IPS-11a (cell line): ENCODE data around the gene SLC16A1.
"Not testable (repeated sequence)": the region's sequence is repeated elsewhere in the genome, so short reads cannot be mapped to it uniquely, and the experiment has no call there.

Experiments
- H3K4me3 ChIP-seq: one replicate; pipeline ENCODE4 v1.5.1; 2013; ENCODE audit warnings: low read depth, low read length, control low read depth

SLC16A1 gene

DNA sequence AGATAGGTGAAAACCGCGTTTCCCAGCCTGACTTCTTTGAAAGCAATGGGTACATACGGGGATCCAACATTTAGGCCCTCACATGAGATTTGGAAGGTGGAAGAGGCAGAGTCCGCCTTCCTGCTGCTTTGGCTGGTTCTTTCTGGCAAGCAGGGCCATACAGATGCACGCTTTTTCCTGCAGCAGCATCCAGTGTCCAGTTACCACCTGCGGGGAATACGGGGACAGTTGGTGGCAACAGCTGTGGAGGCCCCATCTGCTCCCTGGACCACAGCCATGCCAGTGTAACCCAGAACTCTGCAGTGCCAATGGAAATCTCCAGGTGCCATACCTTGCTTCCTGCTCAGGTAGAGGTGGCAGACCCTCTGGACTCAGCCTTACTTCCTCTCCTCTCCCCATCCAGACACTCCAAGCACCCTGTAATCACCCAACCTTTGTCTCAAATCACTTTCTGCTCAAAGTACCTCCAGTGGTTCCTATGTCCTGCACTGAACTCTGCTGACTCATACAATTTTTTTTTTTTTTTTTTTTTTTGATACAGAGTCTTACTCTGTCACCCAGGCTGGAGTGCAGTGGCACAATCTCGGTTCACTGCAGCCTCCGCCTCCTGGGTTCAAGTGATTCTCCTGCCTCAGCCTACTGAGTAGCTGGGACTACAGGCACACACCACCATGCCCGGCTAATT lies 68.3 kb downstream of the SLC16A1 start:
- H3K4me3 ChIP-seq = no peak overlapping the region

DNA sequence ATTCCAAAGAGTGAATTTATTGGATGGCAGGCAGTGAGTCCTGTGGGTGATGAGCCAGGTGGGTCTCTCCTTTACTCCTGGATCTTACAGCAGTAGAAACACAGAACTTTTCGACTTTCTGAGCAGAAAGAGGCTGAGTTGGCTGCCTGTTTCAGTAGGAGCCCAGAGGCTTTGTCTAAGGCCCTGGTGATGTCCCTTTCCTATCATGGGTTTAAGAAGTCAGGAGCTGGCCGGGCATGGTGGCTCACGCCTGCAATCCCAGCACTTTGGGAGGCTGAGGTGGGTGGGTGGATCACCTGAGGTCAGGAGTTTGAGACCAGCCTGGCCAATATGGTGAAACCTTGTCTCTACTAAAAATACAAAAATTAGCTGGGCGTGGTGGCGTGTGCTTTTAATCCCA lies 71.0 kb downstream of the SLC16A1 start:
- H3K4me3 ChIP-seq = not testable (repeated sequence)

DNA sequence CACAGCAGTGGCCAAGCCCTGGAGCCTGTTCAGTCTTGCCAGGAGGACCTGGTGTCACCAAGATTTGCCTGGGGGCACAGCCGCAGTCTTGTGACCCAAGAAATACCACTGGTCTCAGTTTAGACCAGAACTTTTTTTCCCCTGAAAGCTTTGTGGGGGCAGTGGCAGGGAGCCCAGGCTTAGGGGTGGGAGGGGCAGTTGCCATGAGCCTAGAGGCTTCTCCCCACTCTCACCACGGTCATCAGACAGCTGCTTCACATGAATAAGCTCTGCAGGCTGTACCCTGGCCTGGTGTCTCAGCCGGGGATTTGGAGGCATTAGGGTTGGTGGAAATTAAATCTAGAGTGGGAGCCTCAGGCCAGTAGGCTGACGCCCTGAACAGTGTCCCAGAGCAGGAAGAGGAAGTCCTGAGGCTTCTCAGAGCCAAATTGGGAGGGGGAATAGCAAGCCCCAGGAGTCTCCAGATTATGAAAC lies 73.7 kb downstream of the SLC16A1 start:
- H3K4me3 ChIP-seq = no peak overlapping the region

DNA sequence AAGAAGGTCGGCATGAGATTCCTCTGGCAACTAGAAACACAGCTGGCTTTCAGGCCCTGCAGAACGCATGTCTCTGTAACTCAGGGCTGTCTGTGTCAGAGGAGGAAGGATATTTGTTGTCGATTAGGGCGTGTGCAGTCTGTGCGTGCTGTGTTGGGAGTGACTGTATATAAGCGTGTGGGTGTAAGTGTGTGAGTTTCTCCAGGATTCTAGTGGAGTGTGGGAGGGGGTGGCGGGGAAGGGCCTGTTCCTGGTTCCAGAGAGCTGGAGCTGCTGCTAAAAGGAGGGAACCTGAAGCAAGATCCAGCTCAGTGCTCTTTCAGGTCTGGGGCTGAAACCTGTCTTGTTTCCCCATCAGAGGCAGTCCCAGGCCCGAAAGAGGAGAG lies 74.3 kb downstream of the SLC16A1 start:
- no peak overlapping the region for H3K4me3 ChIP-seq

DNA sequence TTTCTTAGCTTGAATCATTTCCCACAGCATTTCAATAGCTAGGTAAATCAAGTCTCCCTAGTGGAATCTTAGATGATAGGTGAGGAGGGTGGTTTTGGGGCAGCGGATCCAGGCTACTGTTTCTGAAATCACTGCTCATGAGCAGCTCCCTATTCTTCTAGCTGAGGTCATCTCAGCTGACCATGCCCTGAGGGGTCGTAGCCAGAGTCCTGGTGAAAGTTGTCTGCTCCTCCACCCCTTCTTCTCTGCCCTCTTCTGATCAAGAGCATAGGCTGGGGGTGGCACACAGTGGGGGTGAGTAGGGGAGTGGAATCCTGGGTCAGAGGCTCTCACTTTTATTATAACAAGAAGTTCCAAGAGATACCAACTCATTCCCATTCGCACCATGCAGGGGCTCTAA lies 76.2 kb downstream of the SLC16A1 start:
- no peak overlapping the region for H3K4me3 ChIP-seq

DNA sequence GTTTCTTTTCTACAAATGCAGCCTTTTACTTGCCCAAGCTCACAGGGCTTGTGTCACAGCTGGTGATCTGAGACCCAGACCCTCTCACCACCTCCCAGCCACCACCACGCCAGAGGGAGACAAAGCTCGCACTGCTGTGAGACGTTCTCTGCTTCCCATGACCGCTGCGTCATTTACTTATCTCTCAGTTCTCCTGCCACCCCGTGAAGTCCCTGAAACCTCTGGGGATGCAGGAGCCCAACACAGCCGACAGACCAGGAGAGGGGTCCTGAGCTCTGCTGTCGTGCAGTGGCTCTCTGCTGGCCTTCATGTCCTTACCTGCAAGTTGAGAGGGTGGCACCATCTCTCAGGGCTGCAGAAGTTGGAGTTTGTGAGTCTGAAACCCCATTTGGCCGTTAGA lies 77.7 kb downstream of the SLC16A1 start:
- H3K4me3 ChIP-seq = no peak overlapping the region

DNA sequence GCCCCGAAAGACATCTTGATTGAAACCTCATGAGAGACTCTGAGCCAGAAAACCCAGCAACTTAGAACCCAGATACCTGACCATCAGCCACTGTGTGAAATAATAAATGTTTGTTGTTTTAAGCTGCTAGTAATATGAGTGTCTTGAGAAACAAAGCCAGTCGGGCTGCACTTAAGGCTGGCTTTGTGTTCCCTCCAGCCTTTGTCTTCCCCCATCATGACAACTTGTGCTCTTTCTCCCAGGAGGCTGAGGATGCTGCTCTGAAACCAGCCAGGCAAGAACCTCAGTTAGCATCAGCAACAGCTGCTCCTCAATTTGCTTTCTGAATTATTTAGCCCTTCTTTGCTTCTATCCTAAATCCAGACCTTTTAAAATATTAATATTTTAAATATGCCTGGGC lies 78.2 kb downstream of the SLC16A1 start:
- H3K4me3 ChIP-seq = no peak overlapping the region

DNA sequence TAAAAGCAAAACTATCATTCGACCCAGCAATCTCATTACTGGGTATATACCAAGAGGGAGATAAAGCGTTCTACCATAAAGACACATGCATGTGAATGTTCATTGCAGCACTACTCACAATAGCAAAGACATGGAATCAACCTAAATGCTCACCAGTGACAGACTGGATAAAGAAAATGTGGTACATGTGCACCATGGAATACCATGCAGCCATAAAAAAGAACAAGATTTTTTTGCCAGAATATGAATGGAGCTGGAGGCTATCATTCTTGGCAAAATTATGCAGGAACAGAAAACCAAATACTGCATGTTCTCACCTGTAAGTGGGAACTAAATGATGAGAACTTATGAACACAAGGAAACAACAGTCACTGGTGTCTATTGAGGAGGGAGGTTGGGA lies 79.7 kb downstream of the SLC16A1 start:
- no peak overlapping the region for H3K4me3 ChIP-seq

DNA sequence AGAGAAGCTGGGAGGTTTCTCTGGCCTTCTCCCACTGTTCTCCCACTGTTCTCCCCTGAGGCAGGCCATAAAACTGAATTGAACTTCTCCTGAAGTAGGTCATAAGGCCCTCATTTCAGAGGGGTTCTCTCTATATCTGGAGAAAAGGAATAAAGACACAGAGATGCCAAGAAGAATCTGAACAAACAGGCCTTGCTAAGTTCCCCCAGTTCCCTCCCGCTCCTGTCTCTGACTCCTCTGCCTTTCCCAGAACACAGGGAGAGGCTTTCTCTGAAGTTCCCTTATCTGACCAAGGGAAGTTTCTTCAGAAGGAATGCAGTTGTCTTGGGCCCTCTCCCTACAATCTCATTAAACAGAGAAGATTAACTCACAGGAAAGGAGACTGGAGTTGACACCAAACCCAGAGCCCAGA lies 83.4 kb downstream of the SLC16A1 start:
- H3K4me3 ChIP-seq = no peak overlapping the region

DNA sequence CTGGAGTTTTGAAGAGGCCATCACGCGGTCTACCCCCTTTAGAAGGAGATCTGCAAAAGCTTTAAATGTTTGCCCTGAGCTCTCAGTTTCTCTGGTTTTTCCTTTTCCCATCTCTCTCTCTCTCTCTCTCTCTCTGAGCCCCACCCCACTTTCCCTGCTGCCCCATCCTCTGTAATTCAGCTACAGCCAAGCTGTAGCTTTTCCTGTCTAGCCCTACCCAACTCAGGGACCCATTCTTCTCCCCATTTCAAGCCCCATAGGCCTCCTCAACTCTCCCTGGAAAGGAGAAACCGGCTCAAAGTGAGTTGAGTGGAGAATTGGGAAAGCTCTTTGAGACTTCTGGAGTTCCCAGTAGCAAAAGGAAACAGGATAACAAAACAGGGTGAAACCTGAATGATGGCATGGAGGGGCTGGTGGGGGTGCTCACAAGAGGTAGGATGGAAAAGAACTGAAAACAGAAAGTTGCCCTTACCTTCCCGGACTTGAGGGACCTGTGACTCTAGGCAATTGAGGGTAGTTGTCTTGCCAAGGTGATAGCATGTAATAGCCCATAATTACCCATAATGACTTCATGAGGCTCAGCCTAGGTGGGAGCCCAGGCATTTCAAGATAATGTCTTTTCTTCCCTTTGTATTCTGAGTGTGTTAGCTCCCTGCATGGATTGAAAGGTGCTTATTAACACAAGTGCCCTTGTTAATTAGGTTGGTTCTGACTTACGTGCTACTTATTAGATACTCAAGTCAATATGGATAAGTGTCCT lies 84.9 kb downstream of the SLC16A1 start:
- no peak overlapping the region for H3K4me3 ChIP-seq

DNA sequence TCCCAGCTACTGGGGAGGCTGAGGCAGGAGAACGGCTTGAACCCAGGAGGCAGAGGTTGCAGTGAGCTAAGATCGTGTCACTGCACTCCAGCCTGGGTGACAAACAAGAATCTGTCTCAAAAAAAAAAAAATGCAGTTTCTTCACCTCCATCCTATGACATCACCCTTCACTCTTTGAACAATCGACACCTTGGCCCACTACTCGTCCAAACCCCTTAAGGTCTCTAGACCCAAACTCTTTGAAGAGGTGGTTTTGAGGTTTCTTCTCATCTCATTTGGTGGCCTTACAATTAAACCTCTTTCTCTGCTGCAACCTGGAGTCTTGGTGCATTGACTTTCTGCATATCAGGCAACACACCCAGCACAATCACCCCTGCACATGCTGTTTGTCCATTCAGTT lies 86.1 kb downstream of the SLC16A1 start:
- no peak overlapping the region for H3K4me3 ChIP-seq

DNA sequence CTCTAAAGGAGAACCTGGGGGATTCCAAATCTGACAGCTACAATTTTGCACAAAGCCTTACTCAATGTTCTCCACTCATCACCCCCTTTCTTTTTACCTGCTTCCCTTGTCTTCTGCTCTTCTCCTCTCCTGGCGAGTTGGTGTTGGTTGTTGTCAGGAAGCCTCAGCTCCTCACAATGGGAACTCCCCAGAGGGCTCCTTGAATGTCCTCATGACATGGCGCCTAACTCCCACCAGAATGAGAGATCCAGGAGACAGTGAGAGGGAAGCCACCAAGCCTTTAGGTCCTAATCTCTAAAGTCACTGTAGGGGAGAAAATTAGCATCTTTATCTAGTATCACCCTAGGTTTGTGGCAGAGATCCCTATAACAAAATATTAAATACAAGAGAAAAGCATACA lies 87.8 kb downstream of the SLC16A1 start:
- no peak overlapping the region for H3K4me3 ChIP-seq

DNA sequence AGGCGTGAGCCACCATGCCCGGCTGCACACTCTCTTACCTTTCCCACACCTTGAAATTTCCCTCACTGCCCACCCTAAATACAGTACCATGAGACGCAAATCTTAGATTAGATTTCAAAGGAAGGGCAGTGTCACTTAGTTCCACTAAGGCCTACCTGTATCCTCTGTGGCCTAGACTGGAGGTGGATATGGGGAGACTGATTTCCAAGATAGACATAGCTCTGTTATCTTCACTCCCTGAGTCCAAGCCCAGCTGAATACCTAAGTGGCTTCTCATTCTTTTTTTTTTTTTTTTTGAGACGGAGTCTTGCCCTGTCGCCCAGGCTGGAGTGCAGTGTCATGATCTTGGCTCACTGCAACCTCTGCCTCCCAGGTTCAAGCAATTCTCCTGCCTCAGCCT lies 89.0 kb downstream of the SLC16A1 start:
- no peak overlapping the region for H3K4me3 ChIP-seq

DNA sequence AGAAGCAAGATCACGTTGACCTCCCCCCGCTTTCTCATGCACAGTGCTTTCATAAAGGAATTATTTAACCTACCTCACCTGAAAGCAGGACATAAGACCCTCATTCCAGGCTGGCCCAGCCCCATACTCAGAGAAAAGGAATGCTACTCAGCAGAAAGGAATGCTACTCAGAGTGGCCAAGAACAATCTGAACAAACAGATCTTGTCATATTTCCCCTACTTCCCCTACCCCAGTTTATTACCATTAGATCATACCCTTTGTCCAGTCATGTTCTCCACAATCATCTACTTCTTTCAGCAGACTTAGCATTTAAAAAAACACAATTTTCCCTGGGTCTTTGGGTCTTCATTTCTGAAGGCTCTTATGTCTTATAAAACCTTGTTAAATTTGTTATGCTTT lies 89.8 kb downstream of the SLC16A1 start:
- no peak overlapping the region for H3K4me3 ChIP-seq

DNA sequence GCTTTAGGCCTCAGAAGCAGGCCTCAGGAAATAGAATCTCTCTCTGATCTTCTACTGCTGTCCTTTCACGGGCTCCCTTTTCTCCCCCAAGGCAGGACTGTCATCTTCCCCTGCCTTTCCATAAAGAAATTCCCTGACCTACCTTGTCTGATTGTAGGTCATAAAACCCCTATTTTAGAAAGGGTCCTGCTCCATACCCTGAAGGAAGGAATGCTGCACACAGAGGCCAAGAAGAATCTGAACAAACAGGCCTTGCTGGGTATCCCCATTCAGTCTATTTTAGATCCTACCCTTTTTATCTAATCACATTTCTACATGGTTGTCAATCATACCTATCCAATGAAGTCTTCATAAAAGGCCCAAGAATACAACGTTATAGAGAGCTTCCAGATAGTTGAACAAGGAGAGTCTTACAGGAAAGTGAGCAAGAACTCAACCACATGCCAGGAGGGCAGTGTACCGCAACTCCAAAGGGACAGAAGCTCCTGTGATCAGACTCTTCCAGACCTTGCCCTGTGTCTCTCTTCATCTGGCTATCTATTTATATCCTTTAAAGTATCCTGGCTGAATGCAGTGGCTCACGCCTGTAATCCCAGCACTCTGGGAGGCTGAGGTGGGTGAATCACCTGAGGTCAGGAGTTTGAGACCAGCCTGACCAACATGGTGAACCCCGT lies 93.1 kb downstream of the SLC16A1 start:
- H3K4me3 ChIP-seq = no peak overlapping the region
